HG03066 (cell line): ENCODE results near the gene CNNM2.
"Not testable (repeated sequence)": the region's sequence is repeated elsewhere in the genome, so short reads cannot be mapped to it uniquely, and the experiment has no call there.

Experiments
- ATAC-seq: cut with Tn5 transposase; IDR thresholded peaks from one replicate; pipeline ENCODE4 v1.9.1; 2021; ENCODE audit warnings: low read depth; ENCODE audit not compliant: unreplicated experiment

Gene CNNM2

GRCh38 chr10:102964713-102965112, 46.6 kb downstream of the CNNM2 start:
- ATAC-seq: no peak

GRCh38 chr10:102965311-102965851, 47.3 kb downstream of the CNNM2 start:
- no peak for ATAC-seq

GRCh38 chr10:102967123-102967522, 49.0 kb downstream of the CNNM2 start:
- ATAC-seq: no peak

- no peak for ATAC-seq
These were observed 52.7 kb downstream of the CNNM2 start for GRCh38 chr10:102970562-102971340.

GRCh38 chr10:102975483-102976379, 57.6 kb downstream of the CNNM2 start:
- no peak for ATAC-seq

- not testable (repeated sequence) for ATAC-seq
These were observed 58.3 kb downstream of the CNNM2 start for GRCh38 chr10:102976380-102976726.

GRCh38 chr10:102982296-102982695, 64.2 kb downstream of the CNNM2 start:
- no peak for ATAC-seq

- no peak for ATAC-seq
These were observed 66.0 kb downstream of the CNNM2 start for GRCh38 chr10:102984086-102984485.

GRCh38 chr10:102985811-102986210, 67.7 kb downstream of the CNNM2 start:
- ATAC-seq: no peak

- no peak for ATAC-seq
These were observed 70.6 kb downstream of the CNNM2 start for GRCh38 chr10:102988404-102989314.

- ATAC-seq: no peak
These were observed 76.6 kb downstream of the CNNM2 start for GRCh38 chr10:102994531-102995295.

- no peak for ATAC-seq
These were observed 78.8 kb downstream of the CNNM2 start for GRCh38 chr10:102996876-102997275.

GRCh38 chr10:102997998-102998397, 79.9 kb downstream of the CNNM2 start:
- ATAC-seq: no peak

GRCh38 chr10:102998399-102998907, 80.4 kb downstream of the CNNM2 start:
- ATAC-seq: no peak

- not testable (repeated sequence) for ATAC-seq
These were observed 82.0 kb downstream of the CNNM2 start for GRCh38 chr10:103000050-103000449.

GRCh38 chr10:103007017-103007416, 88.9 kb downstream of the CNNM2 start:
- no peak for ATAC-seq

GRCh38 chr10:103013416-103013815, 95.3 kb downstream of the CNNM2 start:
- no peak for ATAC-seq

GRCh38 chr10:103019425-103019824, 101.3 kb downstream of the CNNM2 start:
- no peak for ATAC-seq

GRCh38 chr10:103021150-103021899, 103.2 kb downstream of the CNNM2 start:
- ATAC-seq: no peak
